Spleen (tissue), 7 donors: ENCODE measurements around the gene PDE4A.

ENCODE experiments used
- POLR2A ChIP-seq, 3 donors: fragments of 450-650 bp; IDR thresholded peaks; one replicate each; pipeline ENCODE4 v1.5.1; 2017; ENCODE audit warnings: antibody characterized with exemption in 3 of 3, mild to moderate bottlenecking in 1 of 3
- POLR2AphosphoS5 ChIP-seq, 3 donors: sonication (generic); formaldehyde crosslinking; IDR thresholded peaks; one replicate each; pipeline ENCODE4 v1.5.1; 2017; ENCODE audit warnings: antibody characterized with exemption in 3 of 3
- TF ChIP-seq, protein P1 (sequence below), 11 experiments: fragments of 200-600 bp in 7 of 11; fragments of 450-650 bp in 4 of 11; sonication (generic) in 4 of 11; IDR thresholded peaks in 8 of 11; conservative IDR thresholded peaks in 3 of 11; 1 replicate in 7 of 11; 2 replicates in 4 of 11; pipeline versions ENCODE4 v1.4.0 to v1.8.0; 2016 to 2021; ENCODE audit warnings: antibody characterized with exemption in 11 of 11, inconsistent platforms in 4 of 11, mild to moderate bottlenecking in 1 of 11
- donor health status: DM: no; HTN: no; CAD: no; lungs with moderate emphysema.
- donor health status: DM: no; HTN: no; CAD: no.
- donor health status: DM: no; HTN: no; CAD: no.

GRCh38 chr19:10416380-10417257 is 3.7 kb upstream of the PDE4A start:
- peak; percentile 59 to 82 (median 63) for TF ChIP-seq POLR2AphosphoS5 (IDR thresholded peaks at IDR 0.05)
- TF ChIP-seq POLR2A (IDR thresholded peaks at IDR 0.05): no peak
- TF ChIP-seq, protein P1, sequence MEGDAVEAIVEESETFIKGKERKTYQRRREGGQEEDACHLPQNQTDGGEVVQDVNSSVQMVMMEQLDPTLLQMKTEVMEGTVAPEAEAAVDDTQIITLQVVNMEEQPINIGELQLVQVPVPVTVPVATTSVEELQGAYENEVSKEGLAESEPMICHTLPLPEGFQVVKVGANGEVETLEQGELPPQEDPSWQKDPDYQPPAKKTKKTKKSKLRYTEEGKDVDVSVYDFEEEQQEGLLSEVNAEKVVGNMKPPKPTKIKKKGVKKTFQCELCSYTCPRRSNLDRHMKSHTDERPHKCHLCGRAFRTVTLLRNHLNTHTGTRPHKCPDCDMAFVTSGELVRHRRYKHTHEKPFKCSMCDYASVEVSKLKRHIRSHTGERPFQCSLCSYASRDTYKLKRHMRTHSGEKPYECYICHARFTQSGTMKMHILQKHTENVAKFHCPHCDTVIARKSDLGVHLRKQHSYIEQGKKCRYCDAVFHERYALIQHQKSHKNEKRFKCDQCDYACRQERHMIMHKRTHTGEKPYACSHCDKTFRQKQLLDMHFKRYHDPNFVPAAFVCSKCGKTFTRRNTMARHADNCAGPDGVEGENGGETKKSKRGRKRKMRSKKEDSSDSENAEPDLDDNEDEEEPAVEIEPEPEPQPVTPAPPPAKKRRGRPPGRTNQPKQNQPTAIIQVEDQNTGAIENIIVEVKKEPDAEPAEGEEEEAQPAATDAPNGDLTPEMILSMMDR (IDR thresholded peaks at IDR 0.05 in 8 of 11, conservative IDR thresholded peaks at IDR 0.05 in 3 of 11): peak; percentile 90 to 99 (median 95)
